Measurements from ENCODE around the gene FBN1.

DNA sequence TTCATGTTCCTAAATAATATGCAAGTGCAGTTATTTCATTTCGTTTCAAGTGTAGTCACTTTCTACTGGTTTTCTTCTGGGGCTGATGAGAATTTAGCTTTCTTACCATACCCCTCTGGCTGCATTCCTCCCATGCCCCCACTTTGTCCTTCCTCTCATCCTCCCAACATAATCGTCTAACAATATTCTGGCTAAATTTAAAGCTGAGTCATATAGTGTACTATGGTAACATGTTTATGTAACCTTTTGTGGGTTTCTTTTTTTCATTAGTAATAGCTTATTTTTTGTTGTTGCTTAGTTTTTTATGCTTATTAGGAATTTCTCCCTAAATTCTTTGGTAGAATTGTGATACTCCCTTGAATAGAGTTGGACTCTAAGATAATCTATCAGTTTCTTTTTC, 283.8 kb downstream of the FBN1 start:
- TF ChIP-seq, protein P1, sequence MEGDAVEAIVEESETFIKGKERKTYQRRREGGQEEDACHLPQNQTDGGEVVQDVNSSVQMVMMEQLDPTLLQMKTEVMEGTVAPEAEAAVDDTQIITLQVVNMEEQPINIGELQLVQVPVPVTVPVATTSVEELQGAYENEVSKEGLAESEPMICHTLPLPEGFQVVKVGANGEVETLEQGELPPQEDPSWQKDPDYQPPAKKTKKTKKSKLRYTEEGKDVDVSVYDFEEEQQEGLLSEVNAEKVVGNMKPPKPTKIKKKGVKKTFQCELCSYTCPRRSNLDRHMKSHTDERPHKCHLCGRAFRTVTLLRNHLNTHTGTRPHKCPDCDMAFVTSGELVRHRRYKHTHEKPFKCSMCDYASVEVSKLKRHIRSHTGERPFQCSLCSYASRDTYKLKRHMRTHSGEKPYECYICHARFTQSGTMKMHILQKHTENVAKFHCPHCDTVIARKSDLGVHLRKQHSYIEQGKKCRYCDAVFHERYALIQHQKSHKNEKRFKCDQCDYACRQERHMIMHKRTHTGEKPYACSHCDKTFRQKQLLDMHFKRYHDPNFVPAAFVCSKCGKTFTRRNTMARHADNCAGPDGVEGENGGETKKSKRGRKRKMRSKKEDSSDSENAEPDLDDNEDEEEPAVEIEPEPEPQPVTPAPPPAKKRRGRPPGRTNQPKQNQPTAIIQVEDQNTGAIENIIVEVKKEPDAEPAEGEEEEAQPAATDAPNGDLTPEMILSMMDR (conservative IDR thresholded peaks at IDR 0.05; ENCODE audit: low read depth, low read length), result no peak
- TF ChIP-seq EZH2 (IDR thresholded peaks at IDR 0.05; ENCODE audit: low read length, unreplicated experiment), result no peak
